NT2/D1 (cell line): ENCODE results near the gene CCDC186.
"Not testable (repeated sequence)": the region's sequence is repeated elsewhere in the genome, so short reads cannot be mapped to it uniquely, and the experiment has no call there.

Experiments
- DNase-seq: peaks from one replicate; pipeline ENCODE4 v3.0.0-alpha.2; 2011; ENCODE audit warnings: low read depth, low spot score
- H3K27me3 ChIP-seq: 2 replicates; pipeline ENCODE4 v1.6.0; 2011; ENCODE audit warnings: mild to moderate bottlenecking; ENCODE audit not compliant: insufficient read length, insufficient read depth
- H3K36me3 ChIP-seq: 2 replicates; pipeline ENCODE4 v1.6.1; 2011; ENCODE audit warnings: mild to moderate bottlenecking, low read length, mixed read lengths; ENCODE audit not compliant: insufficient read depth, insufficient read length
- H3K4me1 ChIP-seq: 2 replicates; pipeline ENCODE4 v1.5.1; 2011; ENCODE audit not compliant: insufficient read depth, insufficient read length
- H3K4me3 ChIP-seq: 2 replicates; pipeline ENCODE4 v1.5.1; 2011; ENCODE audit warnings: low read depth; ENCODE audit not compliant: insufficient read length
- H3K9ac ChIP-seq: 2 replicates; pipeline ENCODE4 v1.6.0; 2011; ENCODE audit warnings: low read depth; ENCODE audit not compliant: insufficient read length
- H3K9me3 ChIP-seq: 2 replicates; pipeline ENCODE4 v1.5.1; 2011; ENCODE audit warnings: mild to moderate bottlenecking, low read length; ENCODE audit not compliant: insufficient read depth
- SUZ12 ChIP-seq: IDR thresholded peaks from 2 replicates; pipeline ENCODE4 v1.6.1; 2011; ENCODE audit not compliant: insufficient read length, insufficient read depth; ENCODE audit errors: extremely low read depth
- YY1 ChIP-seq: IDR thresholded peaks from 2 replicates; pipeline ENCODE4 v1.6.1; 2011; ENCODE audit not compliant: insufficient read length, insufficient read depth
- ZNF274 ChIP-seq: IDR thresholded peaks from 2 replicates; pipeline ENCODE4 v1.6.1; 2011; ENCODE audit warnings: mild to moderate bottlenecking, low read depth, low read length

Gene CCDC186

GRCh38 chr10:114163062-114163461 is 10.9 kb downstream of the CCDC186 start:
- no peaks in the 10 kb centered on the region for H3K4me1 ChIP-seq
- DNase-seq, result no peak

GRCh38 chr10:114157912-114158311 is 16.1 kb downstream of the CCDC186 start:
- TF ChIP-seq SUZ12 (no peak), YY1 (no peak), ZNF274 (no peak)
- Histone ChIP-seq H3K4me1 (no peaks in the 10 kb centered on the region), H3K9me3 (no peaks in the 10 kb centered on the region)

More at GRCh38 chr10:114163062-114163461, 10.9 kb downstream of the CCDC186 start:
- Histone ChIP-seq H3K36me3 (peaks cover 6% of the 10 kb centered on the region), H3K27me3 (no peaks in the 10 kb centered on the region), H3K4me3 (no peak overlapping the region), H3K9me3 (peaks cover 2% of the 10 kb centered on the region; the same call in 1 of the 2 replicates), H3K9ac (no peak overlapping the region)
- TF ChIP-seq SUZ12 (no peak), YY1 (no peak), ZNF274 (no peak)

GRCh38 chr10:114151892-114152291 is 22.1 kb downstream of the CCDC186 start:
- H3K9ac ChIP-seq, result no peak overlapping the region
- no peaks in the 10 kb centered on the region for H3K4me1 ChIP-seq
- no peaks in the 10 kb centered on the region for H3K27me3 ChIP-seq
- H3K4me3 ChIP-seq, result no peak overlapping the region
- no peaks in the 10 kb centered on the region for H3K9me3 ChIP-seq
- no peak for DNase-seq
- H3K36me3 ChIP-seq, result peaks cover 19% of the 10 kb centered on the region
- TF ChIP-seq SUZ12 (no peak), YY1 (no peak), ZNF274 (no peak)

More at GRCh38 chr10:114157912-114158311, 16.1 kb downstream of the CCDC186 start:
- Histone ChIP-seq H3K4me3 (no peak overlapping the region), H3K27me3 (no peaks in the 10 kb centered on the region), H3K9ac (no peak overlapping the region), H3K36me3 (peaks cover 10% of the 10 kb centered on the region)
- DNase-seq, result no peak

GRCh38 chr10:114151486-114151885 is 22.5 kb downstream of the CCDC186 start:
- Histone ChIP-seq H3K36me3 (peaks cover 19% of the 10 kb centered on the region), H3K4me3 (no peak overlapping the region), H3K4me1 (no peaks in the 10 kb centered on the region), H3K9me3 (no peaks in the 10 kb centered on the region), H3K27me3 (no peaks in the 10 kb centered on the region), H3K9ac (no peak overlapping the region)
- TF ChIP-seq ZNF274, result no peak
- TF ChIP-seq YY1, result no peak
- no peak for TF ChIP-seq SUZ12
- no peak for DNase-seq

- peaks cover 18% of the 10 kb centered on the region for H3K36me3 ChIP-seq
- DNase-seq, H3K4me3 ChIP-seq, H3K27me3 ChIP-seq, H3K9ac ChIP-seq, H3K9me3 ChIP-seq, H3K4me1 ChIP-seq: not testable (repeated sequence)
Observed at GRCh38 chr10:114149476-114149875, 24.5 kb downstream of the CCDC186 start.

GRCh38 chr10:114143160-114143559 is 30.8 kb downstream of the CCDC186 start:
- Histone ChIP-seq H3K4me3 (no peak overlapping the region), H3K9ac (no peak overlapping the region), H3K4me1 (no peaks in the 10 kb centered on the region), H3K36me3 (peaks cover 16% of the 10 kb centered on the region), H3K9me3 (no peaks in the 10 kb centered on the region), H3K27me3 (no peaks in the 10 kb centered on the region)
- TF ChIP-seq SUZ12, result no peak
- TF ChIP-seq ZNF274, result no peak
- TF ChIP-seq YY1, result no peak
- no peak for DNase-seq

GRCh38 chr10:114142018-114142417 is 32.0 kb downstream of the CCDC186 start:
- DNase-seq, result no peak
- no peaks in the 10 kb centered on the region for H3K4me1 ChIP-seq
- H3K9ac ChIP-seq, result no peak overlapping the region
- H3K4me3 ChIP-seq, result no peak overlapping the region
- peaks cover 17% of the 10 kb centered on the region for H3K36me3 ChIP-seq
- no peaks in the 10 kb centered on the region for H3K27me3 ChIP-seq
- H3K9me3 ChIP-seq, result no peaks in the 10 kb centered on the region
- TF ChIP-seq YY1 (no peak), SUZ12 (no peak), ZNF274 (no peak)

GRCh38 chr10:114140827-114141226 is 33.2 kb downstream of the CCDC186 start:
- not testable (repeated sequence) for DNase-seq, H3K4me3 ChIP-seq, H3K9ac ChIP-seq, H3K27me3 ChIP-seq, H3K9me3 ChIP-seq, H3K4me1 ChIP-seq
- peaks cover 15% of the 10 kb centered on the region for H3K36me3 ChIP-seq
